GM21447 (cell line): ENCODE data around the gene POGLUT2.
"Not testable (repeated sequence)": the region's sequence is repeated elsewhere in the genome, so short reads cannot be mapped to it uniquely, and the experiment has no call there.

Experiments
- ATAC-seq: cut with Tn5 transposase; IDR thresholded peaks from one replicate; pipeline ENCODE4 v1.9.1; 2021; ENCODE audit not compliant: unreplicated experiment

The POGLUT2 gene

GRCh38 chr13:102807699-102808098, 8.9 kb upstream of the POGLUT2 start:
- ATAC-seq = no peak

- ATAC-seq = no peak
Observed at GRCh38 chr13:102805680-102806079, 6.9 kb upstream of the POGLUT2 start.

- peak; percentile 71 for ATAC-seq
Observed at GRCh38 chr13:102800145-102801041, 1.6 kb upstream of the POGLUT2 start.

GRCh38 chr13:102799426-102800144, 809 bp upstream of the POGLUT2 start:
- ATAC-seq = peak; percentile 11

- no peak for ATAC-seq
Observed at GRCh38 chr13:102793611-102794355, 5.0 kb downstream of the POGLUT2 start.

- no peak for ATAC-seq
Observed at GRCh38 chr13:102792396-102792795, 6.4 kb downstream of the POGLUT2 start.

GRCh38 chr13:102788683-102789082, 10.1 kb downstream of the POGLUT2 start:
- ATAC-seq = no peak

GRCh38 chr13:102784483-102784882, 14.3 kb downstream of the POGLUT2 start:
- no peak for ATAC-seq

GRCh38 chr13:102781591-102781990, 17.2 kb downstream of the POGLUT2 start:
- ATAC-seq = no peak

- ATAC-seq = not testable (repeated sequence)
Observed at GRCh38 chr13:102780656-102781055, 18.1 kb downstream of the POGLUT2 start.

- ATAC-seq = peak; percentile 56
Observed at GRCh38 chr13:102779436-102780159, 19.2 kb downstream of the POGLUT2 start.

GRCh38 chr13:102777736-102778135, 21.0 kb downstream of the POGLUT2 start:
- ATAC-seq = no peak

- no peak for ATAC-seq
Observed at GRCh38 chr13:102776271-102776670, 22.5 kb downstream of the POGLUT2 start.

GRCh38 chr13:102774591-102775520, 23.9 kb downstream of the POGLUT2 start:
- no peak for ATAC-seq

- no peak for ATAC-seq
Observed at GRCh38 chr13:102774214-102774568, 24.6 kb downstream of the POGLUT2 start.

GRCh38 chr13:102773441-102774213, 25.1 kb downstream of the POGLUT2 start, which contains the start of gene TEX30:
TSS of gene TEX30 (minus strand) at chr13:102773786. CDS start at chr13:102770026, 3,760 bp downstream.
- peak; percentile 85 for ATAC-seq

GRCh38 chr13:102772042-102772425, 26.7 kb downstream of the POGLUT2 start:
- no peak for ATAC-seq

GRCh38 chr13:102771298-102772041, 27.3 kb downstream of the POGLUT2 start:
- peak; percentile 19 for ATAC-seq
